IMR-90 (cell line): Measurements from ENCODE around the gene ADGRG2. TPM values are rescaled to one million over a fixed set of nuclear protein-coding genes. Genes with fewer than 3 reads are reported as not detected.

Experiments used
- ATAC-seq: fragments of 200-7000 bp; cut with Tn5 transposase; 2 replicates; pipeline ENCODE4 v1.9.1; 2020; ENCODE audit warnings: low read depth, mild to moderate bottlenecking, moderate library complexity
- BruUV-seq: library from RNA; stranded (reverse); fragments of 400-500 nt; replicated peaks from 2 replicates; lab custom pipeline; 2021; lab: Mats Ljungman, UMichigan
- CTCF ChIA-PET: fragments of 300-600 bp; formaldehyde crosslinking; extraction: SDS; loops from one replicate; lab custom pipeline; 2021; ENCODE audit warnings: antibody characterized with exemption; lab: Yijun Ruan, JAX
- POLR2A ChIA-PET: fragments of 300-600 bp; sonication (Branson Sonifier 250); formaldehyde crosslinking; loops from one replicate; lab custom pipeline; 2022; ENCODE audit warnings: antibody characterized with exemption; ENCODE audit not compliant: unreplicated experiment; lab: Charles Lee
- DNase-seq: peaks from one replicate; pipeline ENCODE4 v3.0.0; 2013
- H2AFZ ChIP-seq: replicated peaks from 2 replicates; pipeline ENCODE3; 2013; ENCODE audit warnings: low read length, mild to moderate bottlenecking; ENCODE audit not compliant: poor library complexity
- H2AK5ac ChIP-seq: 2 replicates; pipeline ENCODE4 v1.6.1; 2013; ENCODE audit warnings: low read depth, low read length, inconsistent platforms
- H2AK9ac ChIP-seq: replicated peaks from 2 replicates; pipeline ENCODE3; 2013; ENCODE audit warnings: mild to moderate bottlenecking, low read depth, low read length, moderate library complexity; ENCODE audit not compliant: poor library complexity
- H2BK120ac ChIP-seq: 2 replicates; pipeline ENCODE4 v1.6.1; 2013; ENCODE audit warnings: low read depth, low read length, inconsistent platforms
- H2BK15ac ChIP-seq: 3 replicates; pipeline ENCODE4 v1.6.1; 2013; ENCODE audit warnings: low read depth, low read length, inconsistent platforms
- H2BK20ac ChIP-seq: 2 replicates; pipeline ENCODE4 v1.6.1; 2013; ENCODE audit warnings: low read depth, mild to moderate bottlenecking, inconsistent platforms, low read length, moderate library complexity
- H2BK5ac ChIP-seq: 2 replicates; pipeline ENCODE4 v1.6.1; 2013; ENCODE audit warnings: mild to moderate bottlenecking, low read depth, low read length, inconsistent platforms; ENCODE audit not compliant: poor library complexity, severe bottlenecking
- H3K14ac ChIP-seq: replicated peaks from 2 replicates; pipeline ENCODE4 v1.6.1; 2013; ENCODE audit warnings: low read depth, low read length, inconsistent platforms
- H3K18ac ChIP-seq: 2 replicates; pipeline ENCODE4 v1.6.1; 2013; ENCODE audit warnings: low read depth, low read length, control low read depth
- H3K23ac ChIP-seq: 2 replicates; pipeline ENCODE4 v1.6.1; 2013; ENCODE audit warnings: low read depth, low read length, inconsistent platforms
- H3K27ac ChIP-seq: 2 replicates; pipeline ENCODE4 v1.5.1; 2013; ENCODE audit warnings: mild to moderate bottlenecking, control low read depth, low read length; ENCODE audit not compliant: insufficient read depth
- H3K27me3 ChIP-seq: 2 replicates; pipeline ENCODE4 v1.6.1; 2013; ENCODE audit warnings: low read length; ENCODE audit not compliant: control insufficient read depth, insufficient read depth
- H3K36me3 ChIP-seq: 2 replicates; pipeline ENCODE4 v1.6.1; 2013; ENCODE audit warnings: low read length, mixed read lengths; ENCODE audit not compliant: control insufficient read depth, insufficient read depth
- H3K4ac ChIP-seq: 2 replicates; pipeline ENCODE4 v1.6.1; 2013; ENCODE audit warnings: low read depth, low read length, inconsistent platforms
- H3K4me1 ChIP-seq: 2 replicates; pipeline ENCODE4 v1.6.1; 2013; ENCODE audit warnings: low read length, mixed read lengths; ENCODE audit not compliant: control insufficient read depth, insufficient read depth
- H3K4me2 ChIP-seq: 2 replicates; pipeline ENCODE4 v1.6.1; 2013; ENCODE audit warnings: low read depth, mild to moderate bottlenecking, control low read depth, low read length, moderate library complexity
- H3K4me3 ChIP-seq: 2 replicates; pipeline ENCODE4 v1.5.1; 2013; ENCODE audit warnings: low read depth, mild to moderate bottlenecking, control low read depth, low read length, moderate library complexity; ENCODE audit not compliant: insufficient read depth
- H3K56ac ChIP-seq: 2 replicates; pipeline ENCODE4 v1.6.1; 2013; ENCODE audit warnings: low read length, inconsistent platforms; ENCODE audit not compliant: insufficient read depth; ENCODE audit errors: extremely low read depth
- H3K79me1 ChIP-seq, 2 experiments: 2 replicates each; pipeline ENCODE4 v1.6.1; 2013; ENCODE audit warnings: low read length in 2 of 2, inconsistent platforms in 1 of 2, low read depth in 1 of 2
- H3K9ac ChIP-seq: 2 replicates; pipeline ENCODE4 v1.6.1; 2013; ENCODE audit warnings: low read depth, low read length, control low read depth
- H3K9me1 ChIP-seq: 2 replicates; pipeline ENCODE4 v1.6.1; 2013; ENCODE audit warnings: low read length, inconsistent platforms; ENCODE audit not compliant: insufficient read depth
- H3K9me3 ChIP-seq: 2 replicates; pipeline ENCODE4 v1.6.1; 2013; ENCODE audit warnings: low read length; ENCODE audit not compliant: control insufficient read depth, insufficient read depth
- H4K20me1 ChIP-seq: 2 replicates; pipeline ENCODE4 v1.6.1; 2013; ENCODE audit warnings: low read length, inconsistent platforms; ENCODE audit not compliant: insufficient read depth
- H4K5ac ChIP-seq: 2 replicates; pipeline ENCODE4 v1.6.1; 2013; ENCODE audit warnings: mild to moderate bottlenecking, low read depth, low read length, control low read depth
- H4K8ac ChIP-seq, 2 experiments: 2 replicates each; pipeline ENCODE4 v1.6.1; 2013; ENCODE audit warnings: low read depth in 2 of 2, low read length in 2 of 2, control low read depth in 1 of 2, inconsistent platforms in 1 of 2
- H4K91ac ChIP-seq: 2 replicates; pipeline ENCODE4 v1.6.1; 2013; ENCODE audit warnings: low read depth, low read length, inconsistent platforms; ENCODE audit not compliant: insufficient read depth
- BHLHE40 ChIP-seq: fragments of 150-350 bp; IDR thresholded peaks from 2 replicates; pipeline ENCODE4 v1.6.1; 2016; ENCODE audit warnings: mild to moderate bottlenecking, low read depth, low read length
- CHD1 ChIP-seq: IDR thresholded peaks from 2 replicates; pipeline ENCODE4 v1.6.1; 2012; ENCODE audit warnings: low read depth, low read length, improper control_type of control experiment
- SMC3 ChIP-seq: fragments of 150-350 bp; IDR thresholded peaks from 2 replicates; pipeline ENCODE4 v1.6.1; 2016; ENCODE audit warnings: low read depth, mild to moderate bottlenecking, antibody characterized with exemption, low read length, moderate library complexity
- WGBS, 2 experiments: methylation state at CpG; one replicate each; pipeline versions ENCODE4 v1.1.5 to v1.1.7; 2013; ENCODE audit warnings: missing lambda C conversion rate in 2 of 2; ENCODE audit not compliant: insufficient read length in 1 of 2; ENCODE audit errors: extremely low coverage in 2 of 2; 5-methylcytosine and 5-hydroxymethylcytosine counted together
- dilution Hi-C: fragments of 300-500 bp; cut with HindIII; formaldehyde crosslinking; loops from one replicate; pipeline ENCODE4 v1.14.3; 2018; ENCODE audit warnings: low sequenced_read_pairs; ENCODE audit not compliant: unreplicated experiment
- in situ Hi-C: fragments of 300-500 bp; cut with MboI; formaldehyde crosslinking; loops from 3 replicates; pipeline ENCODE4 v1.14.3; 2019; ENCODE audit warnings: low sequenced_read_pairs, inconsistent platforms, mixed read lengths
- intact Hi-C: fragments of 100-400 bp; cut with micrococcal nuclease; formaldehyde crosslinking; loops from 2 replicates; pipeline ENCODE4 v1.10.0; 2022
- polyA plus RNA-seq, 3 experiments: library from polyadenylated mRNA; depleted of rRNA; stranded (reverse); fragments of >200 nt; gene quantifications; 2 replicates each; pipeline ENCODE4 v1.2.3, GENCODE V29; 2012; ENCODE audit warnings: low replicate concordance in 1 of 3
- total RNA-seq: library from RNA; depleted of rRNA; stranded (reverse); fragments of >200 nt; gene quantifications from 2 replicates; pipeline ENCODE4 v1.2.3, GENCODE V29; 2012

ADGRG2 gene
- total and polyA plus RNA-seq, 2 of the 4 experiments (the other 2 are of a cell fraction): under 0.01 to 0.07 TPM

- no peak overlapping the region for H3K4me2 ChIP-seq
- no peaks in the 10 kb centered on the region for H3K27me3 ChIP-seq
- H3K9me3 ChIP-seq: no peaks in the 10 kb centered on the region; the same call in 1 of the 2 replicates
- no peak overlapping the region for H2BK5ac ChIP-seq
- H3K4me1 ChIP-seq: no peaks in the 10 kb centered on the region
- H4K91ac ChIP-seq: no peak overlapping the region
- no peak overlapping the region for H2AK5ac ChIP-seq
- in situ Hi-C loops: no loop called here
- no peak overlapping the region for H2AFZ ChIP-seq
- CTCF ChIA-PET: no interaction called here
- dilution Hi-C loops: no loop called here
- no peak for ATAC-seq
- no peaks in the 10 kb centered on the region for H3K36me3 ChIP-seq
- POLR2A ChIA-PET: no interaction called here
- H4K20me1 ChIP-seq: no peaks in the 10 kb centered on the region
- H2BK120ac ChIP-seq: no peak overlapping the region
- H2BK20ac ChIP-seq: no peak overlapping the region
- no peak overlapping the region for H3K4me3 ChIP-seq
- 14% methylated on average over 1 of the region's 5 CpGs; no CpG with 5 or more reads in 1 of the 2 experiments for WGBS, 2 experiments
- TF ChIP-seq SMC3: no peak
- no peak for TF ChIP-seq CHD1
- no peak for TF ChIP-seq BHLHE40
- H4K8ac ChIP-seq: no peak overlapping the region
- H3K14ac ChIP-seq: no peak overlapping the region
- intact Hi-C loops: no loop called here
- no peak overlapping the region for H2BK15ac ChIP-seq
- H3K27ac ChIP-seq: no peak overlapping the region
- no peaks in the 10 kb centered on the region for H3K9me1 ChIP-seq
- no peak overlapping the region for H3K23ac ChIP-seq
- no peak for DNase-seq
- no peaks in the 10 kb centered on the region for H3K79me1 ChIP-seq
- H3K4ac ChIP-seq: no peak overlapping the region
- no peak overlapping the region for H3K18ac ChIP-seq
- no peak overlapping the region for H3K56ac ChIP-seq
- no TSS peak for BruUV-seq
- no peak overlapping the region for H2AK9ac ChIP-seq
- H4K5ac ChIP-seq: no peak overlapping the region
- H3K9ac ChIP-seq: no peak overlapping the region
Measured at GRCh38 chrX:19168609-19169008, 46.3 kb upstream of the ADGRG2 start.
